Measurements from ENCODE around the gene RBL2.

Gene RBL2

DNA sequence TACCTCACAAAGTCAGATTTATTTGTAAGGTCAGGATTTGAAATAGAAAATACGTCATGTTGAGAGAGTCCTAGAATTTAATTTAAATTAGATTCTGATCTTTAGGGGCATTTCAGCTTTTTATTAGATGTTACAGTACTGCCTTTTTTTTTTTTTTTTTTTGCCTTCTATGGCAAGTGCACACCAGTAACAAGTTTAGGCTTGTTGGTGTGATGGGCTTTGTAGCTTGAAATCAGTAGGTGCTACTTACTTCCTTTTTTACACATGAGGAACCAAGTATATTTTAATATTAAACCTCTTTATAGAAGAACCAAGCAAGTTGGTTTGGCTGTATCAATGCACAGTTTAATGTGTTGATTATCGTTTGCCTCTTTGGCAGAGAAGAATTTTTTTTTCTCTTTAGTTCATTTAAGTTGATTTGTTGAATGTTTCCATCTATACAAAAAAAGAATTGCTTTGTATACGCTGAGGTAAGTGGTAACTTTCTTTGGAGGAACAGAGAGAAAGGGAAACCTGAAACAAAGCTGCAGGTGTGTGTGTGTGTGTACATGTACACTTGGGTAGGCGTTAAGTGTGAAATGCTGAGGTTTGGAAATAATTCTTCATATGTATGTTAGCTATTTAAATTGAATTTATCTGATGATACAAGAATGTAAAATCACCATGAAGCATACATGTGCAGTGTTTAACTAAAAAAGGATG is 15.7 kb downstream of the RBL2 start:
- no peak for DNase-seq (ENCODE audit: low spot score)

DNA sequence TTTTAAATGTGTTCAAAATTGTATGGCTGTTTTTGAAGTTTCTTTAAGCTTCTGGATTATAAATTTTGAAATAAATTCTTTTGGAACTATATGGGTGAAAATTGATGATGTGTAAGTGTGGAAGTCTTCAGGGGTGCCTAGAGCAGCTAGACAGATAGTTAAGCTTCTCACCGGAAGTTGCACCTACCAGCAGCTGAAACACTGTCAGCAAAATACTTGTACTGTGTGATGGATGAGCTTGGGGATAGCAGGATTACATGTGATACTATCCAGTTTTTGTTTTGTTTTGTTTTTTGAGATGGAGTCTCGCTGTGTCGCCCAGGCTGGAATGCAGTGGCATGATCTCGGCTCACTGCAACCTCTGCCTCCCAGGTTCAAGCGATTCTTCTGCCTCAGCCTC is 19.7 kb downstream of the RBL2 start:
- no peak for DNase-seq (ENCODE audit: low spot score)

DNA sequence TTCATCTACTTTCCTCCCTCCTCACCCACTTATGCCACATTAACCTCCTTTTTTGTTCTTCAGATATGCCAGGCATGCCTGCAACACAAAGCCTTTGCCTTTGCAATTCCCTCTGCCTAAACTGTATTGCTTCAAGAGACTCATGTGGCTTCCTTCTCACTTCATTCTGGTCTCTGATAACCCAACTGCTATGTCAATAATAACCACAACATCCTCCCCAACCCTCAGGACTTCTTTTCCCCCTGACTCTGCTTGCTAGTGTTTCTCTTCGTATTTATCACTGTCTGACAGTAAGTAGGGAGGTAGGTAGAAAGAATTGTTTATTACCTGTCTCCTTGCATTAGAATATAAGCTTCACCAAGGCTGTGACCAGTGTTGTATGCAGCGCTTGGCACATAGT is 22.4 kb downstream of the RBL2 start:
- no peak for DNase-seq (ENCODE audit: low spot score)

DNA sequence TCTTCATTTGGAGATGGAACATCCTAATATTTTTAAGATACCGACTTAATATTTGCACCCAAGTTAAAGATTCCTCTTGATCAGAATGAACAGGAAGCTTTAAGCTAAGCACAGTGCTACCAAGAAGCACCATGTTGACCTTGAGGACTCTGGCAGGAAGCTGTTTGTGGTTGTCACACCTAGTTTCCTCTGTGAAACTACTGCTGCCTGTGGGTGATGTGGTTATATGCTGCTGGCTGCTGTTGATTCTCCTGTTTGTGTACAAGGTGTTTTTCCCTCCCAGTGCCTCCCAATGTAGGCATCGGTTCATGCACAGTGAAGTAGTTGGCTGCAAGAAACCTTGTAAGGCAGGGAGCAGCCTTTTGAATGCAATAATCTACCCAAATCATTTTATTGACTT is 23.4 kb downstream of the RBL2 start:
- no peak for DNase-seq (ENCODE audit: low spot score)

DNA sequence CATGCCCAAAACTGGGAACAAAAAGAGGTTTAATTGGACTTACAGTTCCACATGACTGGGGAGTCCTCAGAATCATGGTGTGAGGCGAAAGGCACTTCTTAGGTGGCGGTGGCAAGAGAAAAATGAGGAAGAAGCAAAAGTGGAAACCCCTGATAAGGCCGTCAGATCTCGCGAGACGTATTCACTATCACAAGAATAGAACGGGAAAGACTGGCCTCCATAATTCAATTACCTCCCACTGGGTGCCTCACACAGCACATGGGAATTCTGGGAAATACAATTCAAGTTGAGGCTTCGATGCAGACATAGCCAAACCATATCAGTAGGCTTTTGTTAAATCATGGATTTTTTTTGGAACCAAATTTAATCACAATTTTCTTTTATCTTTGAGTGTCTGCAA is 24.4 kb downstream of the RBL2 start:
- no peak for DNase-seq (ENCODE audit: low spot score)

DNA sequence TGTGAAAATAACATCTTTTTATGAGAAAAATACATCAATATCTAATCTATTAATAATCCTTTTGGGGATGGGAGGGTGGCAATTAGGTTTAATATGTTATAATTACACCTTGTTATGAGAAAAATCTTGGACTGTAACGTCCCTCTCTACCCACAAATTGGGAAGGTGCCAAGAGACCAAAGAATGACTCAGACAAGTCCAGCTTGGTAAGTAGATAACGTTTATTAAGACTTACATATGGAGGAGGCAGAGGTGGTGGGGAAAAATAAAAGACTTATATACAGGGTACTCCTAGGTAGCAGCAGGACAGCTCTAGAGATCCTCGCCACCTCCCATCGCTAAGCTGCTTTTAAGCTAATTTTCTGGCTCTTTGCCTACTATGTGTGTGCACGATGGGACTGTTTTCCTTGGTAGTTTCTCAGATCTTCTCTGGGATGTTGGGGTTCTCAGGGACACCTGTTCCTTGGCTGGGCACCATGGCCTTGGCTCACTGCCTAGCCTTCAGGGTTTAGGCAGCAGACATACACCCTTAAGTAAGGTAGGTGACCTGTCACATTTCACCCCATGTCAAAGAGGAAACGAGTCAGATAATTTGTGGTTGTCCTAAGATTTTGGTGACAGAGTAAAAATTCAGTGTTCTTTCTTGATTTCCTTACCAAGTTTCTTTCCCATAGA is 31.5 kb downstream of the RBL2 start:
- peak; percentile 10 for DNase-seq (ENCODE audit: low spot score)

DNA sequence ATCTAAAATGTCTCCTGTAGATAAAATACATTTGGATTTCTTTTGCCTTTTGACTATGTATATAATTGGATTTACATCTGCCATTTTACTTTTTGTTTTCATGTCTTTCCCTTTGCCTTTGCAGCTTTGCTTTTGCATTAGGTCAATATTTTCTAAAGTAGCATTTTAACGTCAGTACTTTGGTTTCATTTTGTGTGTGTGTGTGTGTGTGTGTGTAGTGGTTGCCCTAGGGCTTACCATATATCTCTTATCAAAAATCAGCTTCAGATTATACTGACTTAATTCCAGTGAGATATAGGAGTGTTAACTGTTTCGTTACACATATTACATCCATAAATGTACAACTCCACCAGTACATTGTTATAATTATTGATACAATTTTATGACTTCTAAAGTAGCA is 42.6 kb downstream of the RBL2 start:
- DNase-seq (ENCODE audit: low spot score) = no peak

DNA sequence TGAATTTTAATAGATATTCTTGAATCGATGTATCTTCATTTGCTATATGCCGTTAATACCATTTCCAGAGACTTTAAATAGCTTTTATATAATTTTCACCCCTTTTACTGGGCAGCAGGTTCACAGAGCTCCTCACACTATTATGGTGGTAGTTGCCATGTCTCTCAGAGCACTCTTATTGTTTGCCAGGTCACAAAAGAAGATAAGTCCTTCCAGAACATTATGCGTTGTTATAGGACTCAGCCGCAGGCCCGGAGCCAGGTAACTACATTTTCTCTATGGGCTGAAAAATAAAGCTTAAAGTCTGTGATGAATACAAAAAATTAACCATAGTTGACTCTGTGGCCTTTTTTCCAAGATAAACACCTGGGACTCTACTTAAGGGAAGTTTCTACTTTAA is 44.7 kb downstream of the RBL2 start:
- DNase-seq (ENCODE audit: low spot score) = no peak

DNA sequence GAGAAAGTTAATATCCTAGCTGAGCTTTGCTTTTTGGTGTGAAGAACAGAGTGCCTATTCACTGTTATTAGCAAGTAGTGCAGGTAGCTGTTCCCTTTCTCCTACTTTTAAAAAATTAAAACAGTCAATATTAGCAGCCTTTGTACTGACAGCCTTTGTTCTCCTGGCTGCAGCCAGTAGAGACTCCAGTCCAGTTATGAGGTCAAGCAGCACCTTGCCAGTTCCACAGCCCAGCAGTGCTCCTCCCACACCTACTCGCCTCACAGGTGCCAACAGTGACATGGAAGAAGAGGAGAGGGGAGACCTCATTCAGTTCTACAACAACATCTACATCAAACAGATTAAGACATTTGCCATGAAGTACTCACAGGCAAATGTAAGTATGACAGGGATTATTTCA is 46.1 kb downstream of the RBL2 start:
- DNase-seq (ENCODE audit: low spot score) = no peak

DNA sequence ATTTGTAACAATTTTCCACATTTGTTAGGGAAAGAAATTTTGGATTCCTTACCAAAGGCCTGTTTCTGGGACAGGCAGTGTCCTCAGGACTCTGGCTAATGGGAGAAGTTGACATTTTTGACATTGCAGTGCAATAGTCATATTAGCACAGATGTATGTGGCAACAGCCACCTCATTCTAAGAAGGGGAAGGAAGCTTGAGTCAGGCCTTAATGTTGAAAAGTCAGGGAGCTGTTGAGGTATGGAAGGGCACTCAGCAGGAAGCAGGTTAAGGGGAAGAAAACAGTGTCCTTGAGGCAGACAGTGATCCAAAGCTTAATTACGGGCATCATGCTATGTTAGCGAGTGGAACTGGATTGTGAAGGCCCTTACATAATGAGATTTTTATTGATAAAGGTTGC is 47.9 kb downstream of the RBL2 start:
- DNase-seq (ENCODE audit: low spot score) = peak; percentile 77

DNA sequence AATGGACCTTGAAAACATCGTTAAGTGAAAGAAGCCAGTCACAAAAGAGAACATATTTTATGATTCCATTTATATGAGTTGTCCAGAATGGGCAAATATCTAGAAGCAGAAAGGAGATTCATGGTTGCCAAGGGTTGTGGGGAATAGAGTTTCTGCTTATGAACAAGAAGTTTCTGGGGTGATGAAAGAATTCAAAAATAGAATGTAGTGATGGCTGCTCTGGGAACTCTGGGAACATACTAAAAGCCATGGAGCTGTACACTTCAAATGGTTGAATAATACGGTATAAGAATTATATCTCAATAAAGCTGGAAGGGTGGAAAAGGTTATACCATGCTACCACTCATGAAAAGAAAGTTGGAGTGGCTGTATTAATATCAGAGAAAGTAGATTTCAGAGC is 50.3 kb downstream of the RBL2 start:
- no peak for DNase-seq (ENCODE audit: low spot score)

DNA sequence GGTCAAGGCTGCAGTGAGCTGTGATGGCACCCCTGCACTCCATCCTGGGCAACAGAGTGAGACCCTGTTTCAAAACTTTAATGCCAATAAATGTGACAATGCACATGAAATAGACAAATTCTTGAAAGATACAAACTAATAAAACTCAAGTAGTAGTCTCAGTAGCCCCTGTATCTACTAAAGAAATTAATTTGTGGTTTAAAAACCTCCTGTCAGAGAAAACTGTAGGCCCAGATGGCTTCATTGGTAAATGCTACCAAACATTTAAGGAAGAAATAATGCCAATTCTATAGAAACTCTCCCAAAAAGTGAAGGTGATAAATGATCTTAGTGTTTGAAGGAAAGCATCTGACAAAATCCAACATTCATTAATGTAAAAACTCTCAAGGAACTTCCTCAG is 52.0 kb downstream of the RBL2 start:
- no peak for DNase-seq (ENCODE audit: low spot score)

DNA sequence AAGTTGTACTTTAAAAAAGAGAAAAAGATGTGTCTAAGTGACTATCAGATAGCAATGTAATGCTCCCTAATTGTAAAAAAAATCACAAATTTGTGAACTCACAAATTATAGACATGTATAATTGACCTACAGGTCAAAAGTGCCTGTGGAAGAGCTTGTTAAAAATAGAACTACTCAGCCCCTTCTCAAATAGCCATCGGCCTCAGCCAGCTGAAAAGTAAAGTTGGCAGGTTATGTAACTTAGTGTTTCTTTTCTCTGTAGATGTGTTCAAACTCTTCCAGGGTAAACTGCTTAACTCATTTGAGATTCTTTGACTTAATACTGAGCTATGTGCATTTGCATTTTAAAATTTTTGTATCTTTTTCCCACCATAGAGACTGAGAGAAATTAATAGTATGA is 55.5 kb downstream of the RBL2 start:
- no peak for DNase-seq (ENCODE audit: low spot score)

DNA sequence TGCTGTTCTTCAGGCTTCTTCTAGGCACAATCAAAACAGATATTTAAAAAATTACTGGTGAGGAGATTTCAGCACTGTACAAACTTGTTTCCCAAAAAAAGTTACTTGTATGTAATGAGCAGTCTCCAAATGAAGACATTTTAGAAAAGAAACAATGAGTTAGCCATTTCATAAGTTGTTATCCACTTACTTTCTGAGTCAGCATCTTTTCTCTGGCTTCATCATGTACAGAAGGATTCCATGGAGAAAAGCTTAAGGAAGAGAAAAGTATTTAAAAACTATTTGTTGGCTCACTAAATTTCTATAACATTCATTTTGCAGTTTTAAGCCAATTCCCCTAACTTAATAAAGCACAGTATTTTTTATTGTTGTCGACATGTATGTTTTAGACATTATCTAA is 58.2 kb downstream of the RBL2 start:
- DNase-seq (ENCODE audit: low spot score) = no peak

DNA sequence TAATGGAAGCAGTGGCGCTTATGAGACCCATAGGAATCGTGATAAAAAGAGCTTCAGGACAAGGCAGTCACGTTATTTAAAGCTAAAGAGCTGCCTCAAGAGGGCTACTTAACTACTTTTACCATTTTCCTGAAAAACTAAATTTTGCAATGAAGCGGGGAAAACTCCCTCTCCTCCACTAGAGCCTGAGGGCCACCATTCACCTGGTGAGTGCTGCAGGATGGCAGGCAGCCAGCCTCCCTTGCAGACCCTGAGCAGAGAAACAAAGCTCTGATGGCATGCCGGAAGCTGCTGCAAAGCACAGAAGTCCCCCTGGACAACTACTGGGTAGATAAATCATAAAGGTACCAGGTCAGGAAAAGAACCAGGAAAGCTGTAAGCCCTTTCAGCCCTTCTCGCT is 60.4 kb downstream of the RBL2 start:
- DNase-seq (ENCODE audit: low spot score) = no peak

DNA sequence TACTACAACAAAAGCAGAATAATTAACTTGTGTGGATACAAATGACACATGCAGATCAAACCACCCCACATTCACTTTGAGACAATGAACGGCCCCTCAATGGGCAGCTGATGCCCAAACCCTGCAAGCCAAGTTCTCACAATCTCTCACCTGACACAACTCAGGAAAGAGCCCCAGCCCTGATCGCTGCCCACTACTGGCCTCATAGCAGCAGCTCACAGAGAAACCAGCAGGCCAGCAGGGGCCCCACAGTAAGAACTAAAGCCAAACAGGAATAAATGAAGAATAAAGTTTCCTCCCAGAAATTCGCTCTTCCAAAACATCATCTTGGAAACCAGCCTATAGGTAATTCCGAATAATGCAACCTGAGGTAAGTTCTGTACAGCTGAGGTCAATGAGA is 61.1 kb downstream of the RBL2 start:
- no peak for DNase-seq (ENCODE audit: low spot score)

DNA sequence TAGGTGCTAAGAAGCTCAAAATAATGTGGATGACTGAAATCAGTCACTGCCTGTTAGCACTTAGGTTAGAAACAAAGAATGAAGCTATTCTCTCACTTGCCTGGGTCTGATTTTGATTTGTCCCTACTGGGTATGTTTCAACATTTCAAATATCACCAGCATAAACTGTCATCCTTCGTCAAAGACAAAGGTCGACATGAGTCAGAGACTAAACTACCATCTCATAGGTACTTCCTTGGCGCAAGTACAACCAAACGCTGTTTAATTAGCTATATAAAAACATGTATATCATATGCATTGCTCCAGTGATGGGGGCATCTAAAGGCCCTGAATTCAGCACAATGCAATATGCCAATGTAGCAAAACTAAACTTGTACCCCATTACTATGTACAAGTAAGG is 64.7 kb downstream of the RBL2 start:
- DNase-seq (ENCODE audit: low spot score) = no peak

DNA sequence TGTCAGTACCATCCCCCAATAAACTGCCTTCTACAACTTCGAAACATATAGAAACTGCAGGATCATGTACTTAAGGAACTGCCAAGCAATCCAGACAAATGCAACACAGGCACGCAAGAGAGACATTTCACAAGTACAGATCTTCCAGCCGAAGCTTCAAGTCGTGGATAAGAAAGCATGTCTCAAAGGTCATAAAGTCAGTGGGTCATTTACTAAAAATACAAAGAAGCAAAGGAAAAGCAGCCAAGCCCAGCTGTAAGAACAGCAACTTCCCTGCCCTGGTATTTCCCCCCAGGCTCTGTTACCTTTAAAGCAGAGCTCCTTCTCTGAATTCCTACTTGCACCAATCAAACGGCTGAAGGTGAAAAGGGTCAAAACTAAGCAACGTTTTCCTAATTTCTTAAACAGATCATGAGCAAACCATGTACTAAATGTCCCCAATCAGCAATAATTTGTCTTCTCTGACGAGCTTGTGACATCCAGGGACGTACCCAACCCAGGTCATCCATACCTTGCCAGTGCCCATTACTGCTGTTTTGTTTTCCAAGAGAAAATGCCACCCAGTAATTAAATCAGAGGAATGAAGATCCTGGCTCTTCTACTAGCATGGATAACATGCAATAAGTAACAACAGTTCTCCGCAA is 67.1 kb downstream of the RBL2 start:
- DNase-seq (ENCODE audit: low spot score) = no peak

DNA sequence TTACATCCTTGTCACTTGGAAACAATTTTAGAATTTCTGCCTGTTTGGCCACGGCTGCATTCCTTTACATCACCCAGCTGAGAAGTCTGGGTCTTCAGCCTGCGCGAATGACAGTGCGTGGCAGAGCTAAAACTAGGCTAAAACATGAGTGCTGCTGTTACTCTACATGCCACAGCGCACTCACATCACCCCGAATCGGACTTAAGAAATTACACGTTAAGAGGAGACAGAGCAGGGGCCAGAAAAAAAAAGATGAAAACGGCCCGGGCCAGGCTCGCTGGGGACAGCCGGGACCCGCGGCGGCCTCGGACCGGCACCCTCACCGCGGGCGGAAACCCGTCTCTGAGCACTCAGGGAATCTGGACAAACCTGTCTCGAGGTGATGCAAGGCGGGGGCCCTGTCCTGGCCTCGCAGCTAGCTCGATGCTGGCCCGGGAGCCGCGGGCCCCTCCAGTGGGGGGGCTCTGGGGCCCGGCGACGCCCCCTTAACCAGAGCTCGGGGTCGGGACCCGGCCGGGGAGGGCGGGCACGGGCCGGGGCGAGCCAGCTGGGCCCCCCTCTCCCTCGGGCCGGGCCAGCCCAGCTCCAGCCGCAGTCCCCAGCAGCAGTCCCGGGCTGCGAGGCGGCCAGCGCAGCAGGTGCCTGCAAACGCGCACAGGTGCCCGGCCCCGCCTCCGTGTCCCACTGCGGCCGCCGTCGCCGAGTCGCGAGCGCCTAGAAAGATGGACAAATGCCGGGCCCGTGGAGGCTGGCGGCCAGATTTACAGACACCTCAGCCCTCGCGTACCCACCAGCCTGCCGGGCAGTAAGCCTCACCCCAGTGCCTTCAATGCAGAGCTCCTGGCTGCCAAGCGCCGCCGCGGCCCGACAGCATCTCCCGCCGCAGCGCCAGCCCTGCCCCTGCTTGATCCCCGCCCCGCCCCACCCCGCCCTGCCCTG is 68.3 kb downstream of the RBL2 start, which contains the start of gene AKTIP:
TSS of gene AKTIP (minus strand) at position 879 of the 939 bp plus-strand sequence. CDS start 2,950 bp downstream, outside the sequence.
- no peak for DNase-seq (ENCODE audit: low spot score)

DNA sequence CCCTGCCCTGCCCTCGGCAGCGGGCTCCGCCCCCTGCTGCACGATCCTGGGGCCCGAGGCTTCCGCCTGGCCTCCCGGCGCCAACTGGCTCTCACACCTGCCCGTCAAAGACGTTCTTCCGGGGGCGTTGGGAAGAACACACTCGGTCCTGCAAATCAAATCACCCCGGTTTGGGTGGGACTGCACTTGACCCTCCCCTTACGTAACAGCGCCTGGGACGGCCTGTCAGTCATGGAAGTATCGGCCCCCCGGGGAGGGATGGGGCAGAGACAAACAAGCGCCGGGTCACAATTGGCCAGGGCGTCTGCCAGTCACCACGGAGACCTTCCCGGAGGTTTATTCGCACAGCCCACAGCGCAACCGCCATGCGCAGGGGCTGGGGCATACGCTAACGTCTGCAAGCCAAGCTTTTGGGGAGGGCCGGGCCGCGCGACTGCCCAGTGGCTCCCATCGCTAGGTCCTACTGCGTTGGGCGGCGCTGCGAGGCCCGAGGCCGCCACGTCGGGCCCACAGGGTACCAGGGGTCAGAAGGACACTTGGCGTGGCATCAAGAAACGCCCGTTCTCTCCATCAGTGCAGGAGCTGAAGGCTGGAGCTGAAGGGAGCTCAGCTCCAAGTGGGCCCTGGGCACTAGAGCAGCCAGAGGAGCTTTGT is 69.1 kb downstream of the RBL2 start:
- peak; percentile 100 for DNase-seq (ENCODE audit: low spot score)

DNA sequence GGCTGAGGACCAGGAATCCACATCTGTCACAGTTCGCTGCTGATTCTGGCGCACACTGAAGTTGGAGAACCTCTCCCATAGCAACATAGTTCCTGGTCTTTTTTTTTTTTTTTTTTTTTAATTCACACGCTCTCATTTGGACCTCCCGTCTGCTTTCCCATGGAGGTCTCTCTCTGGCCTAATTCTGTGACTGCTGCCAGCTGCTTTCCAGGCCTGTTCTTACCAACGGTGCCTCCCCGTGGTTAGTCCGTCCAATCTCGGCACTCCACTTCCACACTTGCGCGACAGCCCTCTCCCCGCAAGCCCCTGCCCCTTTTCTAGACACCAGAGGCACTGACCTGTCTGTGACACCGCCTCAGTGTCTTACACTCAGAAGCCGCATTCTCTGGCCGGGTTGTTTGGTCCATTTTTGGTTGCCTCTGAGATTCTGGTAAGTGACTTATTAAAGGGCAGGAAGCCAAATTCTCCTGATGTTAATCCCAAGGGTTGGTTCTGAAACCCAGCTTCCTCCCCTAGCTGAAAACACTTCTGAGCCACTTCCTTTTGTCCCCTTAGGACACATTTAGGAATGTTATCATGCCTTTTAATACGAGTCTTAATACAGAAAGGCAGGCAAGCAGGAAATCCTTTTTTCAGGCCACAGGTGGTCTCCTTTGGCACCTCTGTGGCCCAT is 69.9 kb downstream of the RBL2 start:
- peak; percentile 78 for DNase-seq (ENCODE audit: low spot score)
